Measurements from ENCODE around the gene CLSTN3.

DNA sequence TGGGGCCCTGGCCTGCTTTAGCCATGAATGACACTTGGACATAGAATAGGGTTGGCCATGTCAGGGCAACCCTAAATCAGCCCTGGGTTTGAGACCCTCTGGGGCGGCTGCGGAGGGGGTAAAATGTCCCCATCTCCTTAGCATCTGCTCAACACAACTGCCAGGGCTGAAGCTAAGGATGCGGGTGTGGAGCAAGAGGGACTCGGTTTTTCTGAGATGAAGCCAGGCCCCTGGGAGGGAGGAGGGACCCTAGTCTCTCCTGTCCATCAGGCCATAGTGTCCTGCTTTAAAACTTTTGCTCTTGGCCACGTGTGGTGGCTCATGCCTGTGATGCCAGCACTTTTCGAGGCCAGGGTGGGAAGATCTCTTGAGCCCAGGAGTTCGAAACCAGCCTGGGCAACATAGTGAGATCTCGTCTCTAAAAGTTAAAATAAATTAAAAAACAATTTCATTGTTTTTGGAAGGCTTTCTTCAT lies 37.1 kb upstream of the CLSTN3 start:
- TF ChIP-seq, protein P1, sequence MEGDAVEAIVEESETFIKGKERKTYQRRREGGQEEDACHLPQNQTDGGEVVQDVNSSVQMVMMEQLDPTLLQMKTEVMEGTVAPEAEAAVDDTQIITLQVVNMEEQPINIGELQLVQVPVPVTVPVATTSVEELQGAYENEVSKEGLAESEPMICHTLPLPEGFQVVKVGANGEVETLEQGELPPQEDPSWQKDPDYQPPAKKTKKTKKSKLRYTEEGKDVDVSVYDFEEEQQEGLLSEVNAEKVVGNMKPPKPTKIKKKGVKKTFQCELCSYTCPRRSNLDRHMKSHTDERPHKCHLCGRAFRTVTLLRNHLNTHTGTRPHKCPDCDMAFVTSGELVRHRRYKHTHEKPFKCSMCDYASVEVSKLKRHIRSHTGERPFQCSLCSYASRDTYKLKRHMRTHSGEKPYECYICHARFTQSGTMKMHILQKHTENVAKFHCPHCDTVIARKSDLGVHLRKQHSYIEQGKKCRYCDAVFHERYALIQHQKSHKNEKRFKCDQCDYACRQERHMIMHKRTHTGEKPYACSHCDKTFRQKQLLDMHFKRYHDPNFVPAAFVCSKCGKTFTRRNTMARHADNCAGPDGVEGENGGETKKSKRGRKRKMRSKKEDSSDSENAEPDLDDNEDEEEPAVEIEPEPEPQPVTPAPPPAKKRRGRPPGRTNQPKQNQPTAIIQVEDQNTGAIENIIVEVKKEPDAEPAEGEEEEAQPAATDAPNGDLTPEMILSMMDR (IDR thresholded peaks at IDR 0.05): no peak
- no peak for TF ChIP-seq POLR2A (IDR thresholded peaks at IDR 0.05)

Measured in thyroid gland (tissue), 4 donors.